Subcutaneous adipose tissue (tissue), 4 donors: ENCODE data around the gene TBC1D5. TPM values are rescaled to one million over a fixed set of nuclear protein-coding genes. Genes with fewer than 3 reads are reported as not detected.

Experiments
- total RNA-seq, 4 donors: library from RNA; depleted of rRNA; stranded (reverse); fragments of >200 nt; gene quantifications; one replicate each; pipeline ENCODE4 v1.1.0, GENCODE V29; 2016
- TF ChIP-seq, protein P1 (sequence below): fragments of 450-650 bp; IDR thresholded peaks from one replicate; pipeline ENCODE4 v1.5.1; 2016; ENCODE audit warnings: low read depth, mild to moderate bottlenecking, control low read depth, antibody characterized with exemption, moderate library complexity

The TBC1D5 gene
- total RNA-seq, 4 donors from 2014 or later = 76.3 to 91.1 (median 81.3) TPM

DNA sequence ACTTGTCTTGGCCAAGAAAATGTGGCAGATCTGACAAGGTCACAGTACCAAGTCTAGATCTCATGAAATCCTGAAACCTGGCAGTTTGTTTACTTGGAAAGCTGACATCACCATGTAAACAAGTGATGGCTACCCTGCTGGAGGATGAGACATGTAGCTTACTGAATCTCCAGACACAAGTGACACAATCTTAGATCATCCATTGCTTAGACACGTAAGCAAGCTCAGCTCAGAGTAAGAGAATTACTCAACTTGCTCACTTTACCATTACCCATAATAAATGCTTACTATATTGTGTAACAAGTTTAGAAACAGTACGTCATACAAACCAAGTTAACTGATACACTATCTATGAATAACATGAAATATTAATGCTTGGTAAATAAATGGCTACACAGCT is 263.8 kb downstream of the TBC1D5 start:
- TF ChIP-seq, protein P1, sequence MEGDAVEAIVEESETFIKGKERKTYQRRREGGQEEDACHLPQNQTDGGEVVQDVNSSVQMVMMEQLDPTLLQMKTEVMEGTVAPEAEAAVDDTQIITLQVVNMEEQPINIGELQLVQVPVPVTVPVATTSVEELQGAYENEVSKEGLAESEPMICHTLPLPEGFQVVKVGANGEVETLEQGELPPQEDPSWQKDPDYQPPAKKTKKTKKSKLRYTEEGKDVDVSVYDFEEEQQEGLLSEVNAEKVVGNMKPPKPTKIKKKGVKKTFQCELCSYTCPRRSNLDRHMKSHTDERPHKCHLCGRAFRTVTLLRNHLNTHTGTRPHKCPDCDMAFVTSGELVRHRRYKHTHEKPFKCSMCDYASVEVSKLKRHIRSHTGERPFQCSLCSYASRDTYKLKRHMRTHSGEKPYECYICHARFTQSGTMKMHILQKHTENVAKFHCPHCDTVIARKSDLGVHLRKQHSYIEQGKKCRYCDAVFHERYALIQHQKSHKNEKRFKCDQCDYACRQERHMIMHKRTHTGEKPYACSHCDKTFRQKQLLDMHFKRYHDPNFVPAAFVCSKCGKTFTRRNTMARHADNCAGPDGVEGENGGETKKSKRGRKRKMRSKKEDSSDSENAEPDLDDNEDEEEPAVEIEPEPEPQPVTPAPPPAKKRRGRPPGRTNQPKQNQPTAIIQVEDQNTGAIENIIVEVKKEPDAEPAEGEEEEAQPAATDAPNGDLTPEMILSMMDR = no peak

DNA sequence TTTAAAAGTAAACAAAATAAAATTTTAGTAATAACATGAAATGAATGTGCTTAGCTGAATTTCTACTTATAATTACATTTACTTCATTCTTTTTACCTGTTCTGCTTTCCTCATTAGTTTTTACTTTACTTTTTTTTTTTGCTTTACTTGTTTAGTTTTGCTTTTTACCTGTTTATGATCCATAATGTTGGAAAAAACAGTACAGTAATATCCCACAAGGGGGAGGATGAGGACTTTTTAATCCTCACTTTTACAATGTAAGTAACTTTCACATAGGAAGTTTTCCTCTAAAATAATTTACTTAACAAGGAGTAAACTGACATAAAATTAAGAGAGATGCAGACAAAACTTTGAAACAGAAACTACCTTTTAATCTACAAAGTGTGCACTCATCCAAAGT is 268.7 kb downstream of the TBC1D5 start:
- TF ChIP-seq, protein P1 = no peak

DNA sequence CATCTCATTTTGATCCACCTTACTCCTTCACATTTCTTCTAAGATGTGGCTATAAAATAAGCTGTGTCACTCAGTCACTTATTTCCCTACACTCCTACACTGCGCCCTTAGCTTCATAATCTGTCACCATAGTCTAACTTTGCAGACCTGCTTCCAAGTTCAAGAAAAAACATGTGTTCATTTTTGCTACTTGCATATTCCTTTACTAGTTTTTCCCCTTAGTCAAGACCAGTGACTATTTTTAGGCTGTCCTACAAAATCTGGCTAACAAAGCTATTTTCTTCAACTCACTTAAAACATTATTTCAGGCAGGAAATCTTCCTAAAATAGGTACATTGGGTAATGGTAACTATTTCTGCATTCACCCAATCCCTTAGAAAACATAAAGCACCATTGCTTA is 272.5 kb downstream of the TBC1D5 start:
- TF ChIP-seq, protein P1 = no peak

DNA sequence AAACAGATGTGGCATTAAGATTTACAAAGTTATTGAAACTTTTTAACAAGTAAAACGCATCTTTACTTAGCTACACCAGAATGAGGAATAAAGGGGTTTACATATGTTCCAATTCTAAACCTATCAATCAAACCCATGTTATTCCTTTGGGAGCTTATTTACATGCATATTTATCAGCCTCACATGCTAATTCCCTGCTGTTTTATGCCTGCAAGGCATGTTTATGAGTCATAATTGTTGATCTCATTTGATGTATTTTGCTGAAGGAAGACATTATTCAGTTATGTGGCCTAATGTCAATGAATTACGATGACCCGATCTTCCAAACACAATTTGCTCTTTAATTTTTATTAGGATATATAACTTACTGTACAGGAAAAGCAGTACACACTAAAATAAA is 272.9 kb downstream of the TBC1D5 start:
- TF ChIP-seq, protein P1 = no peak

DNA sequence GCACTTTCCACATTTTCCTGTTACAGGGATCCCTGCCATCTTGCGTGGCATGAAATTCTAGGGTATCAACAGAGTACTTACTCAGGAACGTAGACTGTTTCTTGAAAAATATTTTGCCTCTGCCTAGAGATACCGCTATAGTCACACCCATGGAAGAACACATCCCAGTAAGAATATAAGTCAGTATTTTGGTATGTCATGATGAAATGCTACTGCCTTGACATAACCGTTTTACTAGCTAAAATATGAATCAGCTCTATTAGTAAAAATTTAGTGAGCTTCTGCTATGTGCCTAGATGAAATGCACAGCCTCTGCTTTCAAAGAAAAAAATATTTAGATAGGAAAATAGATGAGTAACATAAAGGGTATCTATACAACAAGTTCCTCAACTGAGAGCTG is 276.4 kb downstream of the TBC1D5 start:
- TF ChIP-seq, protein P1 = no peak

DNA sequence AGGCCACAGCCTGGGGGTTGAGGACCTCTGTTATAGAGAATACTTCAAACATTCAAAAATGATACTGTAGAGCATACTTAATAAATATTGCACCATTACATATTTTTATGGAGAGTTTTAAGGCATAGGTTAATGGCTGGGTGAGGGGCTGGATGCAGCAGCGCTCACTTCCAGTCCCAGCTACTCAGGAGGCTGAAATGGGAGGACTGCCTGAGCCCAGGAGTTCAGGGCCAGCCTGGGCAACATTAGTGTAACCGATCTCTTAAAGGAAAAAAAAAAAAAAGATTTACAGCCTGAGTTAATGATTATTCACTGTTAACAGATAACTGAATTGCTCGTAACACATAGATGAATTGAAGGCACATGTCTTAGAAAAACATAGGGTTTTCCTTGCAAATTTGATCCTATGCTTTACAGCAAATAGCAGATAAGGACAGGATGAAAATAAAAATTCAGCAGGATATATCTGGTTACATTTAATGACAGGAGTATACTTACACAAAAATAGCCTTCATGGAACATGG is 282.9 kb downstream of the TBC1D5 start:
- TF ChIP-seq, protein P1 = no peak

DNA sequence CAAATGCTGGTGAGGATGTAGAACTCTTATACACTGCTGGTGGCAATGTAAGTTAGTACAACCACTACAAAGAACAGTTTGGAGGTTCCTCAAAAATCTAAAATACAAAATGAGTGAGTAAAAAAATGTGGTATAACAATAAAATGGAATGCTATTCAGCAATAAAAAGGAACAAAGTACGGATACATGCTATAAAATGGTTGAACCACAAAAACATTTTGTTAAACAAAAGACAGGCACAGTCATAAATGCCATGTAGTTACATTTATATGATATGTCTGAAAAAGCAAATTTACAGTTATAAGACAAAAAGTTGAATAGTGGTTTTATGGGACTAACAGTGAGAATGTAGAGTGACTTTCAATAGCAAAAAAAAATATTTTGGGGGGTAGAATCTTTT is 285.8 kb downstream of the TBC1D5 start:
- TF ChIP-seq, protein P1 = no peak

- TF ChIP-seq, protein P1 = no peak
Observed at GRCh38 chr3:17456046-17456445, 286.4 kb downstream of the TBC1D5 start.
